ENCODE results near the gene CCL22. TPM values are rescaled to one million over a fixed set of nuclear protein-coding genes. Genes with fewer than 3 reads are reported as not detected.

CCL22 gene
- total RNA-seq, 1 experiment from 2014 or later = 0.66 TPM

DNA sequence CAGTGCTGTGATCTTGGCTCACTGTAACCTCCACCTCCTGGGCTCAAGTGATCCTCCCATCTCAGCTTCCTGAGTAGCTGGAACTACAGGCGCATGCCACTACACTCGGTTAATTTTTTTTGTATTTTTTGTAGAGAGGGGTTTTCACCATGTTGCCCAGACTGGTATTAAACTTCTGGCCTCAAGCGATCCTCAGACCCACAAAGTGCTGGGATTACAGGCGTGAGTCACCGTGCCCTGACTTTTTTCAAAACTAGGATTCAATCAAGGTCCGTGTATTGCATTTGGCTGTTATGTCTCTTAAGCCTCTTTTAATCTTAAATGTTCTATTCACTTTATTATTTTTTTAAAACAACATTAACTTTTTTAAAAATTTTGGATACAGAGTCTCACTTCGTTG lies 4.3 kb upstream of the CCL22 start (continued):
- TF ChIP-seq, protein P1, sequence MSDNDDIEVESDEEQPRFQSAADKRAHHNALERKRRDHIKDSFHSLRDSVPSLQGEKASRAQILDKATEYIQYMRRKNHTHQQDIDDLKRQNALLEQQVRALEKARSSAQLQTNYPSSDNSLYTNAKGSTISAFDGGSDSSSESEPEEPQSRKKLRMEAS (IDR thresholded peaks at IDR 0.05) = no peak
- TF ChIP-seq SIN3A (IDR thresholded peaks at IDR 0.05; ENCODE audit: low read depth) = no peak
- TF ChIP-seq EGR1 (IDR thresholded peaks at IDR 0.05; ENCODE audit: low read depth) = no peak

DNA sequence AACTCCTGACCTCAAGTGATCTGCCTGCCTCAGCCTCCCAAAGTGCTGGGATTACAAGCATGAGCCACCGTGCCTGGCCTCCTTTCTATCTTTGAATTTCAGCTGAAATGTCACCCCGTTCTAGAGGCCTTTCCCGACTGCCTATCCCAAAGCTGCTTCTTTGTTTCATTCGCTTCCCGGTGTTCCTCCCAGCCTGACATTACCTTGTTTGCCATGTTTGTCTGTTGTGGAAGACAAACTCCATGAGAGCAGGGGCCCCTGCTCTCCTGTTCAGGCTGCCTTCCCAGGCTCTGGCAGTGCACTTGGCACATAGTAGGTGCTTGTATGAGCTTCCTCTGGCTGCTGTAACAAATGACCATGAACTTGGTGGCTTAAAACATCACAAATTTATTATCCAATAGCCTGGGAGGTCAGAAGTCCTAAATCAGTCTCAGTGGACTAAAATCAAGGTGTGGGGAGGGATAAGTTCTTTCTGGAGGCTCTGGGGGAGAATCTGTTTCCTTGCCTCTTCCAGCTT lies 2.6 kb upstream of the CCL22 start:
- Histone ChIP-seq H4K20me1 (ENCODE audit: insufficient read depth) (no peaks in the 10 kb centered on the region), H3K9me3 (ENCODE audit: control insufficient read depth in 1 of 2, insufficient read depth in 1 of 2, low read depth in 1 of 2, low read length in 2 of 2) (no peaks in the 10 kb centered on the region), H3K9ac (ENCODE audit: low read length) (no peak overlapping the region), H3K79me2 (ENCODE audit: insufficient read depth, low read length) (no peaks in the 10 kb centered on the region), H3K4me1 (ENCODE audit: control insufficient read depth in 1 of 2, insufficient read depth in 2 of 2, low read length in 2 of 2) (peaks cover 0 to 7% of the 10 kb centered on the region in 2 experiments; a peak in 2 of 4 replicates), H2AFZ (ENCODE audit: low read depth, low read length, poor library complexity, severe bottlenecking) (no peak overlapping the region), H3K36me3 (ENCODE audit: control insufficient read depth in 1 of 2, insufficient read depth in 2 of 2, low read length in 2 of 2) (no peaks in the 10 kb centered on the region), H3K9me2 (ENCODE audit: insufficient read depth) (no peaks in the 10 kb centered on the region), H3K4me2 (ENCODE audit: low read length) (no peak overlapping the region), H3K27me3 (ENCODE audit: insufficient read depth, low read length) (no peaks in the 10 kb centered on the region), H3K4me3 (replicated peaks in 1 of 2; ENCODE audit: low read depth in 1 of 2, low read length in 2 of 2) (no peak overlapping the region), H3K27ac (ENCODE audit: low read depth, low read length) (no peak overlapping the region)
- ATAC-seq (no peak), DNase-seq (ENCODE audit: low read depth, low spot score) (no peak)
- ChIA-PET RAD21 (ENCODE audit: low non-redundant PET in 1 of 2, low total read pairs in 2 of 2, uncharacterized antibody in 2 of 2, unreplicated experiment in 2 of 2) (interaction anchor here in 1 of 2 experiments (0.7 kb wide), 1 partner anchor 55 kb away, joined by 5 read pairs; no protein-coding TSS in a partner anchor), CTCF (no interaction called here), POLR2A (interaction anchor here (0.7 kb wide), 1 partner anchor 36 kb away, joined by 3 read pairs; no protein-coding TSS in a partner anchor)
- no peak for TF ChIP-seq EGR1 (IDR thresholded peaks at IDR 0.05; ENCODE audit: low read depth)
- TF ChIP-seq EZH2 (IDR thresholded peaks at IDR 0.05) = no peak
- TF ChIP-seq ZNF274 (IDR thresholded peaks at IDR 0.05; ENCODE audit: low read depth, low read length) = no peak
- TF ChIP-seq, protein P2, sequence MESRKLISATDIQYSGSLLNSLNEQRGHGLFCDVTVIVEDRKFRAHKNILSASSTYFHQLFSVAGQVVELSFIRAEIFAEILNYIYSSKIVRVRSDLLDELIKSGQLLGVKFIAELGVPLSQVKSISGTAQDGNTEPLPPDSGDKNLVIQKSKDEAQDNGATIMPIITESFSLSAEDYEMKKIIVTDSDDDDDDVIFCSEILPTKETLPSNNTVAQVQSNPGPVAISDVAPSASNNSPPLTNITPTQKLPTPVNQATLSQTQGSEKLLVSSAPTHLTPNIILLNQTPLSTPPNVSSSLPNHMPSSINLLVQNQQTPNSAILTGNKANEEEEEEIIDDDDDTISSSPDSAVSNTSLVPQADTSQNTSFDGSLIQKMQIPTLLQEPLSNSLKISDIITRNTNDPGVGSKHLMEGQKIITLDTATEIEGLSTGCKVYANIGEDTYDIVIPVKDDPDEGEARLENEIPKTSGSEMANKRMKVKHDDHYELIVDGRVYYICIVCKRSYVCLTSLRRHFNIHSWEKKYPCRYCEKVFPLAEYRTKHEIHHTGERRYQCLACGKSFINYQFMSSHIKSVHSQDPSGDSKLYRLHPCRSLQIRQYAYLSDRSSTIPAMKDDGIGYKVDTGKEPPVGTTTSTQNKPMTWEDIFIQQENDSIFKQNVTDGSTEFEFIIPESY (IDR thresholded peaks at IDR 0.05; ENCODE audit: extremely low read depth, insufficient replicate concordance, low read length) = no peak
- no peak for TF ChIP-seq YY1 (IDR thresholded peaks at IDR 0.05; ENCODE audit: extremely low read depth, insufficient replicate concordance, low read depth, low read length)
- TF ChIP-seq, protein P1 (IDR thresholded peaks at IDR 0.05) = no peak
- no peak for TF ChIP-seq EZH2phosphoT487 (IDR thresholded peaks at IDR 0.05; ENCODE audit: borderline replicate concordance)
- no peak for TF ChIP-seq TCF7L2 (IDR thresholded peaks at IDR 0.05; ENCODE audit: borderline replicate concordance, extremely low read depth, insufficient read depth, insufficient read length)
- TF ChIP-seq POLR2A (IDR thresholded peaks at IDR 0.05; ENCODE audit: borderline replicate concordance, extremely low read depth, insufficient read depth, insufficient read length) = no peak
- no peak for TF ChIP-seq SP1 (IDR thresholded peaks at IDR 0.05; ENCODE audit: low read depth)
- no peak for TF ChIP-seq CEBPB (IDR thresholded peaks at IDR 0.05; ENCODE audit: low read depth)
- no peak for TF ChIP-seq JUND (IDR thresholded peaks at IDR 0.05)
- no peak for TF ChIP-seq FOSL1 (IDR thresholded peaks at IDR 0.05; ENCODE audit: low read depth)
- no peak for TF ChIP-seq ELF1 (IDR thresholded peaks at IDR 0.05; ENCODE audit: borderline replicate concordance, low read depth)
- TF ChIP-seq SIN3A (IDR thresholded peaks at IDR 0.05; ENCODE audit: low read depth) = no peak
- intact Hi-C loops (cut with micrococcal nuclease) = no loop called here
- no TSS peak for BruUV-seq (replicated peaks)
